ENCODE measurements around the gene RAMP1. TPM values are rescaled to one million over a fixed set of nuclear protein-coding genes. Genes with fewer than 3 reads are reported as not detected.

The RAMP1 gene
- total and polyA plus RNA-seq, 8 donors: 6.8 to 12.6 (median 8.7) TPM

DNA sequence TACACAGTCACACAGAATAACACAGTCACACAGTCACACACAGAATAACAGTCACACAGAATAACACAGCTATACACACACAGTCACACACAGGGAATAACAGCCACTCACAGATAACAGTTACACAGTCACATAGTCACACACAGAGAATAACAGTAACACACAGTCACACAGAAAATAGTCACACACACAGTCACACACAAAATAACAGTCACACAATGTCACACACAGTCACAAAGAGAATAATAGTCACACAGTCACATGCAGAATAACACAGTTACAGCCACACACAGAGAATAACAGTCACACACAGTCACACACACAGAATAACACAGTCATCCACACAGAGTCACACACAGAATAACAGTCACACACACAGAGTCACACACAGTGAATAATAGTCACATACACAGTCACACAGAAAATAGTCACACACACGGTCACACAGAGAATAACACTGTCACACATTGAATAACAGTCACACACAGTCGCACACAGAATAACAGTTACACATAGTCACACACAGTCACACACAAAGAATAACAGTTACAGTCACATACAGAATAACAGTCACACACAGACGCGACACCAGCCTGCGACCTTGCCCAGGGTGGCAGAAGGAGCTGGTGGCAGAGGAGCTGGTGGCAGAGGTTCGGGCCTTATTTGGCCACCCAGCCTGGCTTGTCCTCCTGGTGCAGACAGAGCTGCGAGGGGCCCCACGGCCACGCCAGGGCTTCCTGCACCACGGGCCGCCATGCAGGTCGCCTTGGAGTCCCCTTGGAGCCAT is 51.3 kb downstream of the RAMP1 start:
- Histone ChIP-seq H3K36me3 (no peaks in the 10 kb centered on the region), H3K27me3 (no peaks in the 10 kb centered on the region), H3K27ac (no peak overlapping the region), H3K9me3 (peaks cover 0 to 5% of the 10 kb centered on the region in 2 donors), H3K4me1 (no peaks in the 10 kb centered on the region), H3K4me3 (no peak overlapping the region)
- no peak for DNase-seq
- TF ChIP-seq, protein P1, sequence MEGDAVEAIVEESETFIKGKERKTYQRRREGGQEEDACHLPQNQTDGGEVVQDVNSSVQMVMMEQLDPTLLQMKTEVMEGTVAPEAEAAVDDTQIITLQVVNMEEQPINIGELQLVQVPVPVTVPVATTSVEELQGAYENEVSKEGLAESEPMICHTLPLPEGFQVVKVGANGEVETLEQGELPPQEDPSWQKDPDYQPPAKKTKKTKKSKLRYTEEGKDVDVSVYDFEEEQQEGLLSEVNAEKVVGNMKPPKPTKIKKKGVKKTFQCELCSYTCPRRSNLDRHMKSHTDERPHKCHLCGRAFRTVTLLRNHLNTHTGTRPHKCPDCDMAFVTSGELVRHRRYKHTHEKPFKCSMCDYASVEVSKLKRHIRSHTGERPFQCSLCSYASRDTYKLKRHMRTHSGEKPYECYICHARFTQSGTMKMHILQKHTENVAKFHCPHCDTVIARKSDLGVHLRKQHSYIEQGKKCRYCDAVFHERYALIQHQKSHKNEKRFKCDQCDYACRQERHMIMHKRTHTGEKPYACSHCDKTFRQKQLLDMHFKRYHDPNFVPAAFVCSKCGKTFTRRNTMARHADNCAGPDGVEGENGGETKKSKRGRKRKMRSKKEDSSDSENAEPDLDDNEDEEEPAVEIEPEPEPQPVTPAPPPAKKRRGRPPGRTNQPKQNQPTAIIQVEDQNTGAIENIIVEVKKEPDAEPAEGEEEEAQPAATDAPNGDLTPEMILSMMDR (IDR thresholded peaks at IDR 0.05): no peak
- intact Hi-C loops (cut with DNase I): no loop called here
- no peak for ATAC-seq

DNA sequence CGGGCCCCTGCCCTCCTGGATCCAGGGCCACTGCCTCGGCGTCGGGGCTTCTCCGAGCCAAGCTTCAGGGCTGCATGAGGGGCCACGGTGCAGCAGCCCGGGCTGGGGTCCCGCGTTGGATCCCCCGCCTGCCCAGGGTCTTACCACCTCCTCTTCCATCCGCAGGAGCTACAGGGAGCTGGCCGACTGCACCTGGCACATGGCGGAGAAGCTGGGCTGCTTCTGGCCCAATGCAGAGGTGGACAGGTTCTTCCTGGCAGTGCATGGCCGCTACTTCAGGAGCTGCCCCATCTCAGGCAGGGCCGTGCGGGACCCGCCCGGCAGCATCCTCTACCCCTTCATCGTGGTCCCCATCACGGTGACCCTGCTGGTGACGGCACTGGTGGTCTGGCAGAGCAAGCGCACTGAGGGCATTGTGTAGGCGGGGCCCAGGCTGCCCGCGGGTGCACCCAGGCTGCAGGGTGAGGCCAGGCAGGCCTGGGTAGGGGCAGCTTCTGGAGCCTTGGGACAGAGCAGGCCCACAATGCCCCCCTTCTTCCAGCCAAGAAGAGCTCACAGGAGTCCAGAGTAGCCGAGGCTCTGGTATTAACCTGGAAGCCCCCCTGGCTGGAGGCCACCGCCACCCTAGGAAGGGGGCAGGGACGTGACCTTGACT is 52.1 kb downstream of the RAMP1 start:
- no peaks in the 10 kb centered on the region for H3K27me3 ChIP-seq
- no peaks in the 10 kb centered on the region for H3K36me3 ChIP-seq
- intact Hi-C loops (cut with DNase I): no loop called here
- no peaks in the 10 kb centered on the region for H3K4me1 ChIP-seq
- peaks cover 0 to 5% of the 10 kb centered on the region in 2 donors for H3K9me3 ChIP-seq
- H3K4me3 ChIP-seq: no peak overlapping the region
- ATAC-seq: no peak
- TF ChIP-seq, protein P1 (IDR thresholded peaks at IDR 0.05): no peak
- no peak overlapping the region for H3K27ac ChIP-seq
- no peak for DNase-seq

DNA sequence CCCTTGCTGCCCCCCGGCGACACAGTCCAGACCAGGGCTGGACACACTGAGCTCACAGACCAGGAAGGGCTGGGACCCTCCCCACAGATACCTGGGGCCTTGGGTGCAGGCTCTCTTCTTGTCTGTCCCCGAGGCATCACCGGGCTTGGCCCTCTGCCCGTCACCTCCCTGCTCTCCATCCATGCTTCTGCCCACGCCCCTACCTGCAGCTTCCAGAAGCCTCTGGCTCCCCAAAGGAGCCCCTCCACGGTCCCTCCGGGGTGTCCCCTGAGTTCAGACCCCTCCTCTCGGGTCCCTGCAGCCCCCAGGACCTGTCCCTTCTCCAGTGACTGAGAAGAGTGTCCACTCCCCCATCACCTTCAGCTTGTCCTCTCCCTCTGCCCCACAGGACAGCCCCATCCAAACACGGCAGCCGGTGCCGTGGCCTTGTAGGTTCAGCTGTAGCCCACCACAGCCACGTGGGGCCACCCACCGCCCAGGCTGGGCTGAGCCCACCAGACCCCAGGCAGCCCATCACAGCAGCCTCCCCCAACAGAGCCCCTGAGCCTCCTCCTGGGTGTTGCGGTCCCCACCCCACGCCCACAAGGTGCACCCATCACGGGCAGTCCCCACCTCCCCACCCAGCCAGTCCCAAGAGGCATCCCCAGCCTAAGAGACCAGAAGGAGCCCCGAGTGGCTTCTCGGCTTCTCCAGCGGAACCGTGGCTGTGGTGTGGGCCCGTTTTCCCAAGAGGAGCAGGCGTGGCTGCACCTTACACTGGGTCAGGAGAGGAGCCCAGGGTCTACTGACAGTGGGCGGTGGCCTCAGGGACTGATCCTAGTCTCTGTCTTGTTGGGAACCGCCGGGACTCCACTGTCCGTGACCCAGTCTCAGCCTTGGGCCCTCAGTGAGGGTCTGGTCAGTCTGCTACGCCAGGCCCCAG is 53.1 kb downstream of the RAMP1 start:
- Histone ChIP-seq H3K36me3 (no peaks in the 10 kb centered on the region), H3K27me3 (no peaks in the 10 kb centered on the region), H3K4me1 (no peaks in the 10 kb centered on the region), H3K27ac (no peak overlapping the region), H3K4me3 (no peak overlapping the region), H3K9me3 (peaks cover 0 to 5% of the 10 kb centered on the region in 2 donors)
- TF ChIP-seq, protein P1 (IDR thresholded peaks at IDR 0.05): no peak
- intact Hi-C loops (cut with DNase I): no loop called here
- DNase-seq (no peak), ATAC-seq (no peak)

DNA sequence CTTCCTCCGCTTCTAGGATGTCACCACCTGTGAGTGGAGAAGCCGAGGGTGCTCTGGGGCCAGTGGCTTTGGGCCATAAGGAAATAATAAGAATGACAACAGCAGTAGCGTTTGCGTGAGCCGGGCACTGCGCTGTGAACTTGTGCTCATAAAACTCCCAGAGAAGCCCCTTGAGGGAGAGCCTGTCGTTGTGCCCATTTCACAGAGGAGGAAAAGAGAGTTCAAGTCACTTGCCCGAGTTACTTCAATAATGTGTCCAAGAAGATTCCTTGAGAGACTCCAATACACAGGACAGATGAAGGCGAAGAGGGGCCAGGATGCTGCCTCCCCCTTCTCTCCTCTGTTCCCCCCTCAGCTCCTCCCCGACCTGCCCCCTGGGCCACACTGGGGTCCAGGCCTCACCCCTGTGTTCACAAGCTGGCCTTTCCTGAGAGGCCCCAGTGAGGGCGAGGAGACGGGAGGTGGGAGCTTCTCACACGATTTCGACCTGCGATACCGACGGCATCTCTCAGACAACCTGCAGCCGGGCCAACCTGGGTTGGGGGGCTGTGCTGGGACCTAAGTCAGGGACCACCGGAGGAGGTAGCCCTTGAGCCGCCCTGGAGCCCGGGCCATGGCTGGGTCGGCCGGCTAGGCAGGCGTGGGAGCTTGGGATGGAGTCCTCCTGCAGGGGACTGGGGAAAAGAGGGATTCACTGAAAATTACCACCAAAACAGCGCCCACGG is 53.9 kb downstream of the RAMP1 start:
- intact Hi-C loops (cut with DNase I): no loop called here
- H3K27me3 ChIP-seq: no peaks in the 10 kb centered on the region
- no peaks in the 10 kb centered on the region for H3K36me3 ChIP-seq
- no peaks in the 10 kb centered on the region for H3K4me1 ChIP-seq
- ATAC-seq: no peak
- TF ChIP-seq, protein P1 (IDR thresholded peaks at IDR 0.05): no peak
- DNase-seq: no peak
- H3K4me3 ChIP-seq: no peak overlapping the region
- H3K27ac ChIP-seq: no peak overlapping the region
- no peaks in the 10 kb centered on the region for H3K9me3 ChIP-seq

Measured in left lung (tissue), 10 donors.